WTC11 (cell line): ENCODE results near the gene ENTREP1.

Source experiments
- SP1 ChIP-seq: sonication (generic); formaldehyde crosslinking; conservative IDR thresholded peaks from 2 replicates; pipeline ENCODE4 v1.8.1; 2022; ENCODE audit warnings: missing genetic modification reagents
- ZNF232 ChIP-seq: sonication (generic); formaldehyde crosslinking; IDR thresholded peaks from 2 replicates; pipeline ENCODE4 v1.8.0; 2022; ENCODE audit warnings: mild to moderate bottlenecking, missing genetic modification reagents
- TF ChIP-seq, protein P1 (sequence below): fragments of 200-600 bp; IDR thresholded peaks from 2 replicates; pipeline ENCODE4 v1.8.0; 2022; ENCODE audit warnings: antibody characterized with exemption

DNA sequence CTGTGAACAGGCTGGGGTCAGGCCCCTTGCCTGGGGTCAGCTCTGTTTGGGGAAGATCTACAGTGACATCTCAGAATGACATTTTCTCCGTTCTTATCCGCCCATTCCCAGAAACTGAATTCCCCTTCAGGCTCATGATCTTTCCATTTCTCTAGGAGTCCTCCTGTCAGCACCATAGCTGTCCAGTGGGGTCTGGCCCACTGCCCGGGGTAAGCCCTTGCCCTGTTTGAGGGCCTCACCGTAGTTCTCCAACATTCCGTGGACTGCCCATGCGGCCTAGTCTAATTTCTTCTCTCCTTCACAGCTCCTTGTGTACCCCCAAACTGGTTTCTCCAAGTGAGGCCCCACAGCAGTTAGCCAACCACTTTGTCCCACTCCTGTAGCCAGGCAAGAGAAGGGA is 68.4 kb downstream of the ENTREP1 start:
- TF ChIP-seq SP1 (no peak), ZNF232 (CRISPR knock-in tag) (no peak)
- TF ChIP-seq, protein P1, sequence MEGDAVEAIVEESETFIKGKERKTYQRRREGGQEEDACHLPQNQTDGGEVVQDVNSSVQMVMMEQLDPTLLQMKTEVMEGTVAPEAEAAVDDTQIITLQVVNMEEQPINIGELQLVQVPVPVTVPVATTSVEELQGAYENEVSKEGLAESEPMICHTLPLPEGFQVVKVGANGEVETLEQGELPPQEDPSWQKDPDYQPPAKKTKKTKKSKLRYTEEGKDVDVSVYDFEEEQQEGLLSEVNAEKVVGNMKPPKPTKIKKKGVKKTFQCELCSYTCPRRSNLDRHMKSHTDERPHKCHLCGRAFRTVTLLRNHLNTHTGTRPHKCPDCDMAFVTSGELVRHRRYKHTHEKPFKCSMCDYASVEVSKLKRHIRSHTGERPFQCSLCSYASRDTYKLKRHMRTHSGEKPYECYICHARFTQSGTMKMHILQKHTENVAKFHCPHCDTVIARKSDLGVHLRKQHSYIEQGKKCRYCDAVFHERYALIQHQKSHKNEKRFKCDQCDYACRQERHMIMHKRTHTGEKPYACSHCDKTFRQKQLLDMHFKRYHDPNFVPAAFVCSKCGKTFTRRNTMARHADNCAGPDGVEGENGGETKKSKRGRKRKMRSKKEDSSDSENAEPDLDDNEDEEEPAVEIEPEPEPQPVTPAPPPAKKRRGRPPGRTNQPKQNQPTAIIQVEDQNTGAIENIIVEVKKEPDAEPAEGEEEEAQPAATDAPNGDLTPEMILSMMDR = no peak
